GM12878 (cell line): ENCODE results near the gene ZNF892. TPM values are rescaled to one million over a fixed set of nuclear protein-coding genes. Genes with fewer than 3 reads are reported as not detected.

Source experiments
- ATAC-seq: fragments of 200-7000 bp; cut with Tn5 transposase; 3 replicates; pipeline ENCODE4 v1.9.1; 2020; ENCODE audit warnings: mild to moderate bottlenecking, moderate library complexity
- BruUV-seq: library from RNA; stranded (reverse); fragments of 400-500 nt; replicated peaks from 2 replicates; lab custom pipeline; 2021; lab: Mats Ljungman, UMichigan
- CTCF ChIA-PET: fragments of 300-600 bp; sonication (Branson Sonifier 250); formaldehyde crosslinking; extraction: SDS; loops from one replicate; lab custom pipeline; 2021; ENCODE audit warnings: inconsistent platforms; lab: Yijun Ruan, JAX
- POLR2A ChIA-PET: fragments of 350-600 bp; formaldehyde crosslinking; extraction: SDS; loops from one replicate; lab custom pipeline; 2021; ENCODE audit warnings: inconsistent platforms; lab: Charles Lee
- RAD21 ChIA-PET: fragments of 300-600 bp; sonication (Branson Sonifier 250); formaldehyde crosslinking; loops from one replicate; lab custom pipeline; 2023; ENCODE audit warnings: antibody characterized with exemption; ENCODE audit not compliant: unreplicated experiment; lab: Charles Lee
- SMC1A ChIA-PET: fragments of 300-600 bp; sonication (Branson Sonifier 250); formaldehyde crosslinking; loops from one replicate; lab custom pipeline; 2023; ENCODE audit not compliant: unreplicated experiment, uncharacterized antibody; lab: Charles Lee
- DNase-seq: peaks from one replicate; pipeline ENCODE4 v3.0.0-alpha.2; 2011; ENCODE audit warnings: low read depth, low spot score
- FAIRE-seq: peaks from 3 replicates; lab custom pipeline; 2011; peaks lifted over from hg19 to GRCh38; lab: Jason Lieb, UNC
- H2AFZ ChIP-seq: 2 replicates; pipeline ENCODE4 v1.6.0; 2011; ENCODE audit warnings: low read depth, low read length, control low read depth; ENCODE audit not compliant: control insufficient read depth
- H3K27ac ChIP-seq: 2 replicates; pipeline ENCODE4 v1.5.1; 2011; ENCODE audit warnings: control low read depth; ENCODE audit not compliant: control insufficient read depth, insufficient read depth
- H3K27me3 ChIP-seq, 2 experiments: replicated peaks in 1 of 2; 2 replicates each; pipeline versions ENCODE4 v1.6.0 to v1.6.1; 2011; ENCODE audit warnings: low read length in 1 of 2; ENCODE audit not compliant: control insufficient read depth in 2 of 2, insufficient read depth in 2 of 2
- H3K36me3 ChIP-seq, 2 experiments: 2 replicates each; pipeline ENCODE4 v1.5.1; 2011; ENCODE audit warnings: low read length in 1 of 2; ENCODE audit not compliant: control insufficient read depth in 2 of 2, insufficient read depth in 2 of 2
- H3K4me1 ChIP-seq: 2 replicates; pipeline ENCODE4 v1.6.1; 2011; ENCODE audit warnings: mild to moderate bottlenecking, low read length, moderate library complexity, mixed read lengths; ENCODE audit not compliant: control insufficient read depth, insufficient read depth
- H3K4me2 ChIP-seq: 2 replicates; pipeline ENCODE4 v1.6.0; 2011; ENCODE audit warnings: control low read depth; ENCODE audit not compliant: control insufficient read depth, insufficient read depth
- H3K4me3 ChIP-seq: fragments of 200-600 bp; sonication (generic); 2 replicates; pipeline ENCODE4 v1.5.1; 2016
- H3K79me2 ChIP-seq: 2 replicates; pipeline ENCODE4 v1.6.0; 2011; ENCODE audit warnings: low read length; ENCODE audit not compliant: control insufficient read depth, insufficient read depth
- H3K9ac ChIP-seq: 2 replicates; pipeline ENCODE4 v1.8.0; 2011; ENCODE audit warnings: low read length, control low read depth, mixed read lengths; ENCODE audit not compliant: control insufficient read depth, insufficient read depth
- H3K9me3 ChIP-seq: replicated peaks from 3 replicates; pipeline ENCODE4 v1.5.1; 2011; ENCODE audit warnings: mild to moderate bottlenecking, low read length; ENCODE audit not compliant: control insufficient read depth, insufficient read depth
- H4K20me1 ChIP-seq: 2 replicates; pipeline ENCODE4 v1.6.0; 2011; ENCODE audit not compliant: control insufficient read depth, insufficient read depth
- CEBPB ChIP-seq, 2 experiments: fragments of 150-350 bp in 1 of 2; IDR thresholded peaks; 2 replicates each; pipeline ENCODE4 v1.6.1; 2012 to 2014; ENCODE audit warnings: low read depth in 2 of 2, low read length in 2 of 2, borderline replicate concordance in 1 of 2, inconsistent platforms in 1 of 2
- DPF2 ChIP-seq: fragments of 450-650 bp; IDR thresholded peaks from 2 replicates; pipeline ENCODE4 v1.6.1; 2017; ENCODE audit warnings: mild to moderate bottlenecking
- GABPA ChIP-seq: IDR thresholded peaks from 2 replicates; pipeline ENCODE4 v1.6.1; 2014; ENCODE audit warnings: antibody characterized with exemption, low read depth, mild to moderate bottlenecking, inconsistent platforms
- HDAC6 ChIP-seq: fragments of 200-600 bp; sonication (generic); IDR thresholded peaks from one replicate; pipeline ENCODE4 v1.8.0; 2017; ENCODE audit warnings: antibody characterized with exemption; ENCODE audit not compliant: unreplicated experiment
- MTA3 ChIP-seq: IDR thresholded peaks from 2 replicates; pipeline ENCODE4 v1.6.1; 2012; ENCODE audit warnings: low read length, inconsistent platforms, borderline replicate concordance
- NFIC ChIP-seq: IDR thresholded peaks from 2 replicates; pipeline ENCODE4 v1.6.1; 2012; ENCODE audit warnings: low read depth, mild to moderate bottlenecking, inconsistent platforms, low read length, moderate library complexity
- NR2C1 ChIP-seq: fragments of 450-650 bp; IDR thresholded peaks from 2 replicates; pipeline ENCODE4 v1.6.1; 2017; ENCODE audit warnings: antibody characterized with exemption, mild to moderate bottlenecking, moderate library complexity
- NRF1 ChIP-seq: conservative IDR thresholded peaks from 2 replicates; pipeline ENCODE4 v1.6.1; 2011; ENCODE audit warnings: mild to moderate bottlenecking, low read depth, low read length, improper control_type of control experiment
- PKNOX1 ChIP-seq: fragments of 450-650 bp; IDR thresholded peaks from 2 replicates; pipeline ENCODE4 v1.6.1; 2016; ENCODE audit warnings: mild to moderate bottlenecking
- SIN3A ChIP-seq: IDR thresholded peaks from 2 replicates; pipeline ENCODE4 v1.6.1; 2012; ENCODE audit warnings: low read depth, low read length, improper control_type of control experiment
- SREBF2 ChIP-seq: IDR thresholded peaks from 2 replicates; pipeline ENCODE4 v1.6.1; 2012; ENCODE audit warnings: mild to moderate bottlenecking, low read length
- WGBS: methylation state at CpG from one replicate; pipeline ENCODE4 v1.1.6; 2016; ENCODE audit warnings: low lambda C conversion rate; ENCODE audit not compliant: insufficient replicate concordance, insufficient coverage; ENCODE audit errors: missing lambda C conversion rate; 5-methylcytosine and 5-hydroxymethylcytosine counted together
- in situ Hi-C: fragments of 300-500 bp; cut with MboI; formaldehyde crosslinking; loops from 9 replicates; pipeline ENCODE4 v1.14.3; 2018; ENCODE audit warnings: mixed read lengths
- intact Hi-C: fragments of 100-400 bp; cut with micrococcal nuclease; formaldehyde crosslinking; loops from one replicate; pipeline ENCODE4 v1.14.2; 2022; ENCODE audit not compliant: unreplicated experiment
- polyA plus RNA-seq, 11 experiments: library from polyadenylated mRNA; depleted of rRNA in 4 of 11; unstranded in 6 of 11; stranded (reverse) in 5 of 11; fragments of >200 nt; fragmentation: Nextera tagmentation in 4 of 11; fragmentation: Illumina TruSeq in 1 of 11; extraction: Ambion mirVana in 4 of 11; extraction: Trizol in 1 of 11; gene quantifications; 1 replicate in 1 of 11; 2 replicates in 10 of 11; pipeline versions ENCODE4 v1.2.1 to v1.2.3, GENCODE V29; 2011 to 2016; ENCODE audit warnings: inconsistent platforms in 2 of 11, missing spikeins in 2 of 11, low read depth in 1 of 11
- total RNA-seq, 4 experiments: library from RNA; depleted of rRNA in 3 of 4; stranded (reverse); fragments of >200 nt in 3 of 4; fragmentation: Illumina TruSeq in 1 of 4; extraction: Trizol in 1 of 4; gene quantifications; 2 replicates each; pipeline versions ENCODE4 v1.2.1 to v1.2.3, GENCODE V29; 2013 to 2021

Gene ZNF892
- total and polyA plus RNA-seq, 10 of the 15 experiments (the other 5 are each of a cell fraction or from before 2014, with no cell fraction given) = 0.11 to 1.3 (median 0.29) TPM; not detected in 3

DNA sequence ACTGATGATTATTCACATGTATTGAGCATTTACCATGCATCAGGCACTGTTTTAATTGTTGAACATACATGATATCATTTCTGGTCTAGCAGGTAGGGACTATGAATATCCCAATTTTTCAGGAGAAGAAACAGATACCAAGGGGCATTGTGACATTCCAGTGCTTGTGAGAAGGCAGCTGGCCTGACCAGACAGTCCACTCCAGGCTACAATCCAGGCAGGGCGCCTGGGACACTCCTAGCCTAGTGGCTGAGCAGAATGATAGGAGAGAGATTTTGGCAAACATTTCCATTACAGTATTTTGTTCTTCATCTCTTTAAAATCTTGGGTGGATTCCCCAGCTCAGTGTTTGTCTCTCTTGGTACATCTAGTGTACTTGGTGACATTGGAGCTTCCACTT is 24.9 kb downstream of the ZNF892 start:
- no peak for DNase-seq
- no peak overlapping the region for H3K9ac ChIP-seq
- in situ Hi-C loops (no loop called here), intact Hi-C loops (no loop called here)
- no peak overlapping the region for H3K4me2 ChIP-seq
- CTCF ChIA-PET = interaction anchor here (1.3 to 2.6 kb wide), 12 partner anchors 9 to 246 kb away, joined by 3 to 17 read pairs (median 6); no protein-coding TSS in a partner anchor
- H3K27ac ChIP-seq = no peak overlapping the region
- H3K4me1 ChIP-seq = no peaks in the 10 kb centered on the region
- RAD21 ChIA-PET = interaction anchor here (0.6 to 1.5 kb wide), 4 partner anchors 11 to 170 kb away, joined by 3 to 7 read pairs (median 4); partner anchors contain the start of gene FAHD2A
- H3K36me3 ChIP-seq = no peaks in the 10 kb centered on the region
- no peaks in the 10 kb centered on the region for H3K27me3 ChIP-seq
- H3K9me3 ChIP-seq = no peaks in the 10 kb centered on the region; the same call in 2 of the 3 replicates
- ATAC-seq = no peak
- SMC1A ChIA-PET = interaction anchor here (1.6 kb wide), 1 partner anchor 17 kb away, joined by 4 read pairs; no protein-coding TSS in a partner anchor
- POLR2A ChIA-PET = no interaction called here
- no peak for FAIRE-seq
- H2AFZ ChIP-seq = no peak overlapping the region
- H3K4me3 ChIP-seq = no peak overlapping the region
- no peaks in the 10 kb centered on the region for H4K20me1 ChIP-seq
- no peak for TF ChIP-seq NR2C1
- TF ChIP-seq MTA3 = no peak
- WGBS = 0% methylated on average over 1 of the region's 1 CpG
- no TSS peak for BruUV-seq
- no peaks in the 10 kb centered on the region for H3K79me2 ChIP-seq

DNA sequence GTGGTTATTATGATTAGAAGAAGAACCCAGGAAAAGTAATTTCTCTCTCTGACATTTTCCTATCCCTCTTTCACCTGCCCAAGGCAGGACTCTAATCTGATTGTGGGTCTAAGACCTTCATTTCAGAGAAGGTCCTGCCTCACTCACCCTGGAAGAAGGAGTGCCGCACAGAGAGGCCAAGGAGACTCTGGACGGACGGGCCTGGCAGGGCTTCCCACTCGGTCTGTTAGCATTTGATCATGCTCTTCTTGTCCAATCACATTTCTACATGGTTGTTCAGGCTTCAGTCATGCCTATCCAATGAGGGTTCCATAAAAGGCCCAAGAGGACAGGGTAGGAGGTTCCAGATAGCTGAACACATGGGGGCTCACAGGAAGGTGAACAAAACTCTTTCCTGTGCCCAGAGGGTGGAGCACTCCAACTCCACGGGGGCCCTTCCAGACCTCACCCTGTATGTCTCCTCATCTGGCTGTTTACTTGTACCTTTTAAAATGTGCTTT is 27.0 kb downstream of the ZNF892 start:
- ChIA-PET RAD21 (no interaction called here), CTCF (interaction anchor here (1.3 kb wide), 1 partner anchor 8 kb away, joined by 3 read pairs; no protein-coding TSS in a partner anchor), SMC1A (no interaction called here), POLR2A (no interaction called here)
- no peaks in the 10 kb centered on the region for H4K20me1 ChIP-seq
- TF ChIP-seq SREBF2 (no peak), PKNOX1 (no peak), SIN3A (no peak), CEBPB (IDR thresholded peaks at IDR 0.05; ENCODE audit: borderline replicate concordance in 1 of 2, low read depth in 2 of 2, low read length in 2 of 2) (no peak), NRF1 (no peak), DPF2 (no peak), HDAC6 (no peak), GABPA (no peak), NFIC (no peak)
- no peak overlapping the region for H3K27ac ChIP-seq
- DNase-seq = no peak
- H2AFZ ChIP-seq = no peak overlapping the region
- no peak for FAIRE-seq
- no peaks in the 10 kb centered on the region for H3K4me1 ChIP-seq
- H3K4me2 ChIP-seq = no peak overlapping the region
- in situ Hi-C loops = no loop called here
- no peak overlapping the region for H3K9ac ChIP-seq
- no peaks in the 10 kb centered on the region for H3K27me3 ChIP-seq
- no peak overlapping the region for H3K4me3 ChIP-seq
- H3K9me3 ChIP-seq = no peaks in the 10 kb centered on the region; the same call in 2 of the 3 replicates
- ATAC-seq = no peak
- 37% methylated on average over 5 of the region's 5 CpGs for WGBS
- no TSS peak for BruUV-seq
- H3K36me3 ChIP-seq = no peaks in the 10 kb centered on the region
- H3K79me2 ChIP-seq = no peaks in the 10 kb centered on the region
- intact Hi-C loops = no loop called here
